Breast epithelium (tissue), 3 donors: ENCODE data around the gene FXYD3.

Experiments used
- POLR2A ChIP-seq: fragments of 450-650 bp; IDR thresholded peaks from one replicate; pipeline ENCODE4 v1.6.1; 2016; ENCODE audit warnings: antibody characterized with exemption, mild to moderate bottlenecking, moderate library complexity
- TF ChIP-seq, protein P1 (sequence below), 3 donors: fragments of 450-650 bp; IDR thresholded peaks; one replicate each; pipeline ENCODE4 v1.5.1; 2016 to 2017; ENCODE audit warnings: antibody characterized with exemption in 3 of 3, mild to moderate bottlenecking in 3 of 3, moderate library complexity in 3 of 3

GRCh38 chr19:35144600-35145436, 29.2 kb downstream of the FXYD3 start:
- TF ChIP-seq, protein P1, sequence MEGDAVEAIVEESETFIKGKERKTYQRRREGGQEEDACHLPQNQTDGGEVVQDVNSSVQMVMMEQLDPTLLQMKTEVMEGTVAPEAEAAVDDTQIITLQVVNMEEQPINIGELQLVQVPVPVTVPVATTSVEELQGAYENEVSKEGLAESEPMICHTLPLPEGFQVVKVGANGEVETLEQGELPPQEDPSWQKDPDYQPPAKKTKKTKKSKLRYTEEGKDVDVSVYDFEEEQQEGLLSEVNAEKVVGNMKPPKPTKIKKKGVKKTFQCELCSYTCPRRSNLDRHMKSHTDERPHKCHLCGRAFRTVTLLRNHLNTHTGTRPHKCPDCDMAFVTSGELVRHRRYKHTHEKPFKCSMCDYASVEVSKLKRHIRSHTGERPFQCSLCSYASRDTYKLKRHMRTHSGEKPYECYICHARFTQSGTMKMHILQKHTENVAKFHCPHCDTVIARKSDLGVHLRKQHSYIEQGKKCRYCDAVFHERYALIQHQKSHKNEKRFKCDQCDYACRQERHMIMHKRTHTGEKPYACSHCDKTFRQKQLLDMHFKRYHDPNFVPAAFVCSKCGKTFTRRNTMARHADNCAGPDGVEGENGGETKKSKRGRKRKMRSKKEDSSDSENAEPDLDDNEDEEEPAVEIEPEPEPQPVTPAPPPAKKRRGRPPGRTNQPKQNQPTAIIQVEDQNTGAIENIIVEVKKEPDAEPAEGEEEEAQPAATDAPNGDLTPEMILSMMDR (IDR thresholded peaks at IDR 0.05), result no peak
- no peak for TF ChIP-seq POLR2A
